Caco-2 (cell line): ENCODE measurements around the gene LRRC28. TPM values are rescaled to one million over a fixed set of nuclear protein-coding genes. Genes with fewer than 3 reads are reported as not detected.

Experiments used
- BruUV-seq: library from RNA; stranded (reverse); fragments of 400-500 nt; replicated peaks from 2 replicates; lab custom pipeline; 2021; lab: Mats Ljungman, UMichigan
- CTCF ChIA-PET: fragments of 300-600 bp; sonication (Branson Sonifier 250); formaldehyde crosslinking; loops from one replicate; lab custom pipeline; 2022; ENCODE audit warnings: antibody characterized with exemption; lab: Charles Lee
- POLR2A ChIA-PET: fragments of 300-600 bp; sonication (Branson Sonifier 250); formaldehyde crosslinking; loops from one replicate; lab custom pipeline; 2022; ENCODE audit warnings: antibody characterized with exemption; lab: Charles Lee
- DNase-seq, 2 experiments: peaks; one replicate each; pipeline versions ENCODE4 v3.0.0 to v3.0.0-alpha.2; 2020 to 2022
- H3K27me3 ChIP-seq: replicated peaks from 2 replicates; pipeline ENCODE4 v1.6.0; 2011; ENCODE audit warnings: low read length; ENCODE audit not compliant: control insufficient read depth, insufficient read depth
- H3K36me3 ChIP-seq: 2 replicates; pipeline ENCODE4 v1.5.1; 2011; ENCODE audit warnings: low read length; ENCODE audit not compliant: control insufficient read depth, insufficient read depth
- H3K4me1 ChIP-seq: fragments of 250-450 bp; sonication (Bioruptor Pico); 2 replicates; pipeline ENCODE4 v1.5.1; 2020; ENCODE audit warnings: mild to moderate bottlenecking
- H3K4me3 ChIP-seq: 2 replicates; pipeline ENCODE4 v1.5.1; 2011; ENCODE audit warnings: low read depth, mild to moderate bottlenecking, control low read depth, low read length
- H3K9me3 ChIP-seq: fragments of 250-450 bp; sonication (Bioruptor Pico); 2 replicates; pipeline ENCODE4 v1.5.1; 2020; ENCODE audit warnings: mild to moderate bottlenecking, moderate library complexity
- H3K27ac Mint-ChIP-seq: one replicate; pipeline ENCODE4 v1.8.0; 2022; ENCODE audit warnings: mixed read lengths; ENCODE audit not compliant: unreplicated experiment
- H3K27me3 Mint-ChIP-seq: one replicate; pipeline ENCODE4 v1.8.0; 2022; ENCODE audit warnings: mixed read lengths; ENCODE audit not compliant: insufficient read depth, unreplicated experiment
- H3K36me3 Mint-ChIP-seq: one replicate; pipeline ENCODE4 v1.8.0; 2022; ENCODE audit warnings: mild to moderate bottlenecking, mixed read lengths; ENCODE audit not compliant: insufficient read depth, unreplicated experiment
- H3K4me1 Mint-ChIP-seq: one replicate; pipeline ENCODE4 v1.8.0; 2022; ENCODE audit warnings: low read depth, mixed read lengths; ENCODE audit not compliant: unreplicated experiment
- H3K4me3 Mint-ChIP-seq: one replicate; pipeline ENCODE4 v1.8.0; 2022; ENCODE audit warnings: mild to moderate bottlenecking, moderate library complexity, mixed read lengths; ENCODE audit not compliant: unreplicated experiment
- H3K9me3 Mint-ChIP-seq: one replicate; pipeline ENCODE4 v1.8.0; 2022; ENCODE audit warnings: mixed read lengths; ENCODE audit not compliant: unreplicated experiment
- intact Hi-C: fragments of 100-400 bp; cut with micrococcal nuclease; formaldehyde crosslinking; loops from one replicate; pipeline ENCODE4 v1.10.0; 2022; ENCODE audit not compliant: unreplicated experiment
- total RNA-seq: library from RNA; stranded (reverse); gene quantifications from 2 replicates; pipeline ENCODE4 v1.2.3, GENCODE V29; 2022
- TF ChIP-seq, protein P1 (sequence below), 2 experiments: fragments of 200-600 bp in 1 of 2; IDR thresholded peaks; 1 replicate in 1 of 2; 2 replicates in 1 of 2; pipeline versions ENCODE4 v1.5.1 to v1.8.0; 2011 to 2022; ENCODE audit warnings: antibody characterized with exemption in 1 of 2, control low read depth in 1 of 2, inconsistent platforms in 1 of 2, low read depth in 1 of 2, low read length in 1 of 2, mild to moderate bottlenecking in 1 of 2, moderate library complexity in 1 of 2; ENCODE audit not compliant: insufficient read depth in 1 of 2, severe bottlenecking in 1 of 2, unreplicated experiment in 1 of 2

The LRRC28 gene
- total RNA-seq, 1 experiment from 2014 or later = 17.8 TPM

DNA sequence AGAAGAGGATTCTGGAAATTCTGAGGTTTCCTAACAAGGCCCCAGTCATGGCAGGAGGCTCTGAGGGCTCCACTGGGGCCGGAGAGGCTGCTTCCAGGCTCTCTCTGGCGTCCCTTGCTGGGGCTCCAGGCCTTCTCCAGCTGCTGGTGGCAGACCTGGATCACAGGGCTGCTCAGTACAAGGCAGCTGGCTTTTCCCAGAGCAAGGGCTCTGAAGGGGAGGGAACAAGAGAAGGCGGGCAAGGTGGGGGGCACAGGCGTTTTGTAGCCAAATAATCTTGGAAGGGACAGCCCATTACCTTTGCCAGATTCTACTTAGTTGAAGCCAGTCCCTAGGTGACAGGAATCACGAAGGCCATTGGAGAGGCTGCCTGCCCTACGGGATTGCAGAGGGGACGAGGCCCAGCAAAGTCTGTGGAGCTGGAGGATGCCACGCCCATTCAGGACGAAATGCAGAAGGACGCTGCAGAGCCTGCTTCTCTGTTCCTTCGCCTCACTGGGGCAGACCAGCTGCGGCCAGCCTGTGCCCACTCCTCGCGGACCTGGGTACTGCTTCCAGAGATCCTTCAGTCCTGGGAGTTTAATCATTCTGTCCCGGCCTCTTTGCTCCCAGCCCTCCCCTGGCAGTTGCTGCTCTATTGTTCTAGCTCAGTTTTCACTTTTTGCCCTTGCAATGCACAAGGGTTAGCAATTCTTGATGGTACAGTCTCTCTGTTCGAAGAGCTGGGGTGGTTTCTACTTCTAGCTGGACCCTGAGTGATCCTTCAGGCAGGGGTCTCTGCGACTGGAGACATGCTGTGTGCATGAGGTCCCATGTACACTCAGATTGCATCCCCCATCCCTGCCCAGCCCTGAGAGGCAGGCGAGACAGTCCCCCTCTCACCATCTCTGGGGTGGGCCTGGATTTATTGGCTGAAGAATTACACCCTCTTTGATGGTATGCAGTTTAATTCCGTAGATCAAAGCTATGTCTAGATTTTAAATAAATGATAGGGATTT, 165.2 kb downstream of the LRRC28 start:
- no peaks in the 10 kb centered on the region for H3K9me3 Mint-ChIP-seq
- no peaks in the 10 kb centered on the region for H3K4me1 Mint-ChIP-seq
- no peaks in the 10 kb centered on the region for H3K36me3 Mint-ChIP-seq
- Histone ChIP-seq H3K36me3 (no peaks in the 10 kb centered on the region), H3K4me1 (no peaks in the 10 kb centered on the region), H3K27me3 (no peaks in the 10 kb centered on the region), H3K9me3 (no peaks in the 10 kb centered on the region), H3K4me3 (no peak overlapping the region)
- intact Hi-C loops = no loop called here
- DNase-seq = no peak
- H3K4me3 Mint-ChIP-seq = no peak overlapping the region
- H3K27me3 Mint-ChIP-seq = no peaks in the 10 kb centered on the region
- CTCF ChIA-PET = no interaction called here
- POLR2A ChIA-PET = no interaction called here
- TF ChIP-seq, protein P1, sequence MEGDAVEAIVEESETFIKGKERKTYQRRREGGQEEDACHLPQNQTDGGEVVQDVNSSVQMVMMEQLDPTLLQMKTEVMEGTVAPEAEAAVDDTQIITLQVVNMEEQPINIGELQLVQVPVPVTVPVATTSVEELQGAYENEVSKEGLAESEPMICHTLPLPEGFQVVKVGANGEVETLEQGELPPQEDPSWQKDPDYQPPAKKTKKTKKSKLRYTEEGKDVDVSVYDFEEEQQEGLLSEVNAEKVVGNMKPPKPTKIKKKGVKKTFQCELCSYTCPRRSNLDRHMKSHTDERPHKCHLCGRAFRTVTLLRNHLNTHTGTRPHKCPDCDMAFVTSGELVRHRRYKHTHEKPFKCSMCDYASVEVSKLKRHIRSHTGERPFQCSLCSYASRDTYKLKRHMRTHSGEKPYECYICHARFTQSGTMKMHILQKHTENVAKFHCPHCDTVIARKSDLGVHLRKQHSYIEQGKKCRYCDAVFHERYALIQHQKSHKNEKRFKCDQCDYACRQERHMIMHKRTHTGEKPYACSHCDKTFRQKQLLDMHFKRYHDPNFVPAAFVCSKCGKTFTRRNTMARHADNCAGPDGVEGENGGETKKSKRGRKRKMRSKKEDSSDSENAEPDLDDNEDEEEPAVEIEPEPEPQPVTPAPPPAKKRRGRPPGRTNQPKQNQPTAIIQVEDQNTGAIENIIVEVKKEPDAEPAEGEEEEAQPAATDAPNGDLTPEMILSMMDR (IDR thresholded peaks at IDR 0.05; ENCODE audit: insufficient read depth in 1 of 2, low read depth in 1 of 2, low read length in 1 of 2, severe bottlenecking in 1 of 2, unreplicated experiment in 1 of 2) = no peak
- no peak overlapping the region for H3K27ac Mint-ChIP-seq
- no TSS peak for BruUV-seq

- peak; percentile 42 to 58 for DNase-seq
- Histone ChIP-seq H3K36me3 (no peaks in the 10 kb centered on the region), H3K27me3 (no peaks in the 10 kb centered on the region), H3K4me1 (no peaks in the 10 kb centered on the region), H3K4me3 (no peak overlapping the region), H3K9me3 (no peaks in the 10 kb centered on the region)
- no TSS peak for BruUV-seq
- no peak overlapping the region for H3K4me3 Mint-ChIP-seq
- no peaks in the 10 kb centered on the region for H3K4me1 Mint-ChIP-seq
- no peaks in the 10 kb centered on the region for H3K27me3 Mint-ChIP-seq
- intact Hi-C loops = no loop called here
- no peaks in the 10 kb centered on the region for H3K9me3 Mint-ChIP-seq
- ChIA-PET CTCF (no interaction called here), POLR2A (no interaction called here)
- H3K36me3 Mint-ChIP-seq = no peaks in the 10 kb centered on the region
- H3K27ac Mint-ChIP-seq = no peak overlapping the region
- TF ChIP-seq, protein P1 (IDR thresholded peaks at IDR 0.05; ENCODE audit: insufficient read depth in 1 of 2, low read depth in 1 of 2, low read length in 1 of 2, severe bottlenecking in 1 of 2, unreplicated experiment in 1 of 2) = no peak
Observed at GRCh38 chr15:99421172-99421656, 169.9 kb downstream of the LRRC28 start.

DNA sequence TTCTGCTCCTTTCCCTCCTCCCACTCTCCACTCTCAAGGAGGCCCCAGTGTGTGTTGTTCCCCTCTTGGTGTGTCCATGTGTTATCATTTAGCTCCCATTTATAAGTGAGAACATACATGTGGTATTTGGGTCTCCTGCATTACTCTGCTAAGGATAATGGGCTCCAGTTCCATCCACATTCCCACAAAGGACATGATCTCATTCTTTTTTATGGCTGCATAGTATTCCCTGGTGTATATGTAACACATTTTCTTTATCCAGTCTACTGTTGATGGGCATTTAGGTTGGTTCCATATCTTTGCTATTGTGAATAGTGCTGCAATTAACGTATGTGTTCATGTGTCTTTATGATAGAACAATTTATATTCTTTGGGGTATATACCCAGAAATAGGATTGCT, 170.5 kb downstream of the LRRC28 start:
- H3K4me1 Mint-ChIP-seq = no peaks in the 10 kb centered on the region
- BruUV-seq = no TSS peak
- no peak overlapping the region for H3K27ac Mint-ChIP-seq
- Histone ChIP-seq H3K4me1 (no peaks in the 10 kb centered on the region), H3K9me3 (no peaks in the 10 kb centered on the region), H3K36me3 (no peaks in the 10 kb centered on the region), H3K27me3 (no peaks in the 10 kb centered on the region), H3K4me3 (no peak overlapping the region)
- no peaks in the 10 kb centered on the region for H3K27me3 Mint-ChIP-seq
- ChIA-PET CTCF (no interaction called here), POLR2A (no interaction called here)
- H3K9me3 Mint-ChIP-seq = no peaks in the 10 kb centered on the region
- intact Hi-C loops = no loop called here
- TF ChIP-seq, protein P1 (IDR thresholded peaks at IDR 0.05; ENCODE audit: insufficient read depth in 1 of 2, low read depth in 1 of 2, low read length in 1 of 2, severe bottlenecking in 1 of 2, unreplicated experiment in 1 of 2) = no peak
- H3K36me3 Mint-ChIP-seq = no peaks in the 10 kb centered on the region
- DNase-seq = no peak
- no peak overlapping the region for H3K4me3 Mint-ChIP-seq
